Ectodermal cell (in vitro differentiated cells): ENCODE data around the gene STARD7.
A peak's percentile ranks its signal among the peaks of the same experiment; 100 is the strongest.

Experiments
- H3K27ac ChIP-seq: 2 replicates; pipeline ENCODE4 v1.7.0; 2013; ENCODE audit warnings: mild to moderate bottlenecking, low read depth, low read length; ENCODE audit not compliant: insufficient read depth, poor library complexity, severe bottlenecking
- H3K27me3 ChIP-seq: 2 replicates; pipeline ENCODE4 v1.7.0; 2013; ENCODE audit warnings: mild to moderate bottlenecking, low read length; ENCODE audit not compliant: insufficient read depth, control insufficient read depth, poor library complexity, severe bottlenecking
- H3K36me3 ChIP-seq: one replicate; pipeline ENCODE4 v1.7.0; 2013; ENCODE audit warnings: low read length; ENCODE audit not compliant: control insufficient read depth, insufficient read depth
- H3K4me1 ChIP-seq: one replicate; pipeline ENCODE4 v1.7.0; 2013; ENCODE audit warnings: low read length; ENCODE audit not compliant: control insufficient read depth, insufficient read depth
- H3K4me3 ChIP-seq: 2 replicates; pipeline ENCODE4 v1.7.0; 2013; ENCODE audit warnings: low read depth, low read length, control low read depth; ENCODE audit not compliant: insufficient read depth
- H3K9me3 ChIP-seq: 2 replicates; pipeline ENCODE4 v1.7.0; 2013; ENCODE audit warnings: mild to moderate bottlenecking, low read length, moderate library complexity; ENCODE audit not compliant: control insufficient read depth
- WGBS, 2 experiments: methylation state at CpG; one replicate each; pipeline ENCODE4 v1.1.7; 2013; ENCODE audit warnings: missing lambda C conversion rate in 2 of 2; 5-methylcytosine and 5-hydroxymethylcytosine counted together

Gene STARD7

DNA sequence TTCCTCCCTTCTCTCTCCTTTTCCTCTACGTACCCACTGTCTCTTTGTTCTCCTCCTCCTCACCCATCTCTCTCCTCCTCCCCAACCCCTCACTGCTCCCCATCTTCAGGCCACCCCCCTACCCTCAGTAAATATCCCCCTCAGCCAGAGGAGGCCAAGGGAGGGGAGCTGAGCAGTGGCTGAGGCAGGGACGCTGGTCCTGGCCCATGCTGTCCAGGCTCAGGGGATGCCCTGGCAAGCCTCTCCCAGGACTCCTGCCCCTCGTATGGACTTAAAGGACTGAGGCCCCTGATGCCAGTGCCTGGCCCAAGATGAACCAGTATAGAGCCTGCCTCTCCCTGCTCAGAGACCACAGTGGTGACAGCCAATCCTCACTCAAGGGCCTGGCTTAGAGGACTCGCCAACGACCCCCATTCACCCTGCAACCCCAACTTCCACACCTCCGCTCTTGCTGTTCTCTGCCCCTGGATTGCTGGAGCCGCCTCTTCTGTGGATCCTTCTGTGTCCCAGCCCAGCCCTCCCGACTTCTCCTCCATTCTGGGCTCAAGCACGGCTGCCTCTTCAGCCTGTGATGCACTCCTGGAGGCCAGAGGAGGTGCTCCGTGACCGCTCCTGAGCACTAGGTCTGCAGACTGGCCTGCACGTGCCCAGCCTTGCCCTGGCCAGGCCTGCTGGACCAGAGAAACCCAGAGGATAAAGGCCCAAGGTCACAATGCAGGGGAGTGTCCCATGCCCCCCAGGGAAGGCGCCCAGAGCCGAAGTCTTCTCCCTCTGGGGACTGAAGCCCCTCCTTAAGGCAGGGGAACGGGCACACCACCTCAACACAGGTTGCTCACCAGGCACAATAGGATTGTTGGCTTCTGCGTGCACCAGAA is 53.9 kb downstream of the STARD7 start:
- Histone ChIP-seq H3K27ac (no peak overlapping the region), H3K9me3 (no peaks in the 10 kb centered on the region), H3K4me3 (no peak overlapping the region), H3K4me1 (peaks cover 22% of the 10 kb centered on the region), H3K27me3 (no peaks in the 10 kb centered on the region), H3K36me3 (no peaks in the 10 kb centered on the region)
- 87 to 88% methylated on average over 16 of the region's 16 CpGs for whole genome bisulfite sequencing, 2 experiments

DNA sequence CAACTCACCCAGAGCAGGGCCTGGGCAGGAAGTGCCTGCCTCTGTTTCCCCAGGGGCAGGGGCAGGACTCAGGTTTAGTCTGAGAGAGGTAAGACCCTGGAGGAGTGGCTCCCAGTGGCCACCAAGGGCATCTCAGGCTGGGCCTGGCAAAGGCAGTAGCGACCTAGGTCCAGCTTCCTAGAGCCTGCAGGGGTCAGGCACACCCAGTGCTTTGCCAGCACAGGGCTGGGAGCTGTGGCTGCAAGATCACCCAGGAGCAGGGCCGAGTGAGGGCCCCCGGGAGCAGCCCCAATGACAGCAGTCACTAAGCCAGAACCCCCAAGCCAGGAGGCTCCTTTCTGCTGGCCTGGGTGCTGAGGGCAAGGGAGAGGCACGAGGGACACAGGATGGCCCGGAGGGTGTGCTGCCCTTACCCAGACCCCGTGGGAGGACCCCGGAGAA is 54.6 kb downstream of the STARD7 start:
- Histone ChIP-seq H3K36me3 (no peaks in the 10 kb centered on the region), H3K4me3 (no peak overlapping the region), H3K4me1 (peaks cover 22% of the 10 kb centered on the region), H3K27me3 (no peaks in the 10 kb centered on the region), H3K27ac (no peak overlapping the region), H3K9me3 (no peaks in the 10 kb centered on the region)
- 93 to 97% methylated on average over 7 of the region's 7 CpGs for WGBS, 2 experiments

DNA sequence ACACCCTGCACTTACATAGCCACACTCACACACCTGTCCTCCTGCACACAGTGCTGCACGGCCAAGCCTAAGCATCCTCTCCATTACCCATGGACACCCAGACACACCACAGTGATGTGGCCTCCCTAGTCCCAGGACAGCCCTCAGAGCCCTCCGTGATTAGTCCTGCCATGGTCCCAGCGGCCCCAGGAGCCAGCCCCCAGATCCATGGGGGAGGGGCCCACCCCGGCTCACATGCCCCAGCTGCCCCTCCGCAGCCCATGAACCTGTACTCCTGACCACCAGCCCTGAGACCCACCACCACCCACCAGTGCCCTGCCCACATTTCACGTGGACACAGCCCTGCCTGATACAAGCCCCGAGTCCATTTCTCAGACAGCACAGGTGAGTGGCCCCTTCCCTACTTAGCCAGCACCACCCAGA is 55.3 kb downstream of the STARD7 start:
- Histone ChIP-seq H3K27ac (peak overlapping the region; percentile 26), H3K36me3 (no peaks in the 10 kb centered on the region), H3K4me3 (no peak overlapping the region), H3K4me1 (peaks cover 25% of the 10 kb centered on the region), H3K9me3 (no peaks in the 10 kb centered on the region), H3K27me3 (peaks cover under 1% of the 10 kb centered on the region)
- 92 to 94% methylated on average over 7 of the region's 7 CpGs for WGBS, 2 experiments

GRCh38 chr2:96152304-96153161 is 56.1 kb downstream of the STARD7 start:
- 43 to 45% methylated on average over 13 of the region's 13 CpGs for WGBS, 2 experiments
- H3K36me3 ChIP-seq, result no peaks in the 10 kb centered on the region
- peaks cover 29% of the 10 kb centered on the region for H3K4me1 ChIP-seq
- H3K27ac ChIP-seq, result peak overlapping the region; percentile 39
- H3K9me3 ChIP-seq, result no peaks in the 10 kb centered on the region
- peaks cover 3% of the 10 kb centered on the region for H3K27me3 ChIP-seq
- no peak overlapping the region for H3K4me3 ChIP-seq

GRCh38 chr2:96151595-96152303 is 56.9 kb downstream of the STARD7 start:
- Histone ChIP-seq H3K36me3 (no peaks in the 10 kb centered on the region), H3K4me3 (no peak overlapping the region), H3K27me3 (peaks cover 7% of the 10 kb centered on the region), H3K27ac (no peak overlapping the region), H3K4me1 (peaks cover 29% of the 10 kb centered on the region), H3K9me3 (no peaks in the 10 kb centered on the region)
- WGBS, 2 experiments, result 84 to 87% methylated on average over 9 of the region's 9 CpGs

GRCh38 chr2:96150791-96151594 is 57.6 kb downstream of the STARD7 start:
- H3K9me3 ChIP-seq, result no peaks in the 10 kb centered on the region
- peaks cover 35% of the 10 kb centered on the region for H3K4me1 ChIP-seq
- H3K27me3 ChIP-seq, result peaks cover 15% of the 10 kb centered on the region
- H3K27ac ChIP-seq, result no peak overlapping the region
- H3K36me3 ChIP-seq, result no peaks in the 10 kb centered on the region
- no peak overlapping the region for H3K4me3 ChIP-seq
- WGBS, 2 experiments, result 95% methylated on average over 14 of the region's 14 CpGs

DNA sequence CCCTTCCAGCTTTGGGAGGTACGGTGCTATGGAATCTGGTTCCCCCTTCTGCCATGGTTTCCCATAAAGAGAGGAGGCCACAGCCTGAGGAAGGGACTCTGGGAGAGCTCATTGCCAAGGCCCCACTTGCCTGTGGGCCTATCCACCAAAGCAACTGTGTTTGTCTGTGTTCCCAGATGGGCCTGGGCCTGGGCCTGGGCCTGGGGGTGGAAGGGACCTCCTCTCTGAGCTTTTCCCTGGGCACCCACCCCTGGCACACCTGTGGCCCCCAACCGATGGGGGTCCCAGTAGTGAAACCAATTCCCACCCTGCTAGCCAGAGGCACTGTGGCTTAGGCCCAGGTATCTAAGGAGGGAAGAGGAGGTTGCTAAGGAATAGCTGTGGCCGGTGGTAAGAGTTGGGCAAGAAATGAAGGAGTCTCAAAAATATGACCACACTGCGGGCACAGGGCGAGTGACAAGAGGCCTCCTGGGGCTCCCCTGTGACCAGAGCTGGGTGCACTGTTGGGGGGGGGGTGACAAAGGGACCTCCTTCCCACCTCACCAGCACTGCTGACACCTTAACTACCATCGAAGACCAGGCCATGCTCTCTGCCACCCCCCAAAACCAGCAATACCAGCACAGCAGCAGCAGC is 58.5 kb downstream of the STARD7 start:
- 95 to 97% methylated on average over 6 of the region's 6 CpGs for WGBS, 2 experiments
- H3K36me3 ChIP-seq, result no peaks in the 10 kb centered on the region
- H3K9me3 ChIP-seq, result no peaks in the 10 kb centered on the region
- peaks cover 37% of the 10 kb centered on the region for H3K4me1 ChIP-seq
- peaks cover 23% of the 10 kb centered on the region for H3K27me3 ChIP-seq
- no peak overlapping the region for H3K27ac ChIP-seq
- H3K4me3 ChIP-seq, result no peak overlapping the region

DNA sequence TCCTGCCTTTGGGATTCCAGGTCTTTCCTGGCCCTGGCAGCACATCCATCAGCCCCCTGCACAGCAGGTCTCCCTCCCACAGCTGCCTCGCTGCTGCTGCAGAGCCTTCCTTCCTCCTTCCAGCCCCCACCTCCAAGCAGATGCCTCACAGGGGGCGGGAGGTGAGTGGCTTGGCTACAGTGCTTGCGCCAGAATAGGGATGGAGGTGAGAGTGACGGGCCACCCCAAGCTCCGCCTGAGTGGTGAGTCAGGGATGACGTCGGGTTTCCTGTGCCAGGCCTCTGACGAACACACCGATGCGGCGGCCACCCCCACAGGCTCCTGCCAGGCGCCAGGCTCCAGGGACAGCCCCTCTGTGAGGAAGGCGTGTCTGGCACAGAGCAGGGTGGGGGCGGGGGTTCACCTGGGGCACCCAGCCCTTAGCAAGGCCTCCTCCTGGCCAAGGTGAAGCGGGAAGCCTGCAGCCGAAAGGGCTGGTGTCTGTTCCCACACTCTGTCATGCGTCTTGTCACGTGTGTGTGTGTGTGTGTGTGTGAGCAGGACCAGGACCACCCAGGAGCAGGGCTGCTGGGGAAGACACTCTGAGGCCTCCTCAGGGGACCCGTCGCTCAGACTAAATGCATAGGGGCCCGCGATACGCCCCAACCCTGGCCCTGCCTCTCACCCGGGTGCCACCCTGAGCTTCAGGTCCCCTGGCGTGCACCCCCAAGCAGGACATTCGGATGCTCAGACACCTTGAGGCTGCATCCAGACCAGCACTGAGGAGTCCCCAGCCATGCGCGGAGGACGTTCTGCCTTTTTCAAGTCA is 60.0 kb downstream of the STARD7 start:
- Histone ChIP-seq H3K27me3 (peaks cover 38% of the 10 kb centered on the region), H3K9me3 (no peaks in the 10 kb centered on the region), H3K4me1 (peaks cover 36% of the 10 kb centered on the region), H3K36me3 (no peaks in the 10 kb centered on the region), H3K4me3 (no peak overlapping the region), H3K27ac (no peak overlapping the region)
- 48% methylated on average over 29 of the region's 29 CpGs for WGBS, 2 experiments
